SU-DHL-6 (cell line): ENCODE data around the gene POLR3GL.

Experiments used
- CTCF ChIP-seq: fragments of 200-600 bp; sonication (generic); IDR thresholded peaks from one replicate; pipeline ENCODE4 v1.5.1; 2017; ENCODE audit warnings: antibody characterized with exemption, mild to moderate bottlenecking, low read length, moderate library complexity; ENCODE audit not compliant: insufficient read depth, poor library complexity, severe bottlenecking
- EZH2phosphoT487 ChIP-seq: fragments of 200-600 bp; sonication (generic), shearing (Covaris generic); conservative IDR thresholded peaks from 2 replicates; pipeline ENCODE4 v1.6.1; 2018; ENCODE audit warnings: mild to moderate bottlenecking, antibody characterized with exemption, low read length, moderate library complexity, mixed read lengths

DNA sequence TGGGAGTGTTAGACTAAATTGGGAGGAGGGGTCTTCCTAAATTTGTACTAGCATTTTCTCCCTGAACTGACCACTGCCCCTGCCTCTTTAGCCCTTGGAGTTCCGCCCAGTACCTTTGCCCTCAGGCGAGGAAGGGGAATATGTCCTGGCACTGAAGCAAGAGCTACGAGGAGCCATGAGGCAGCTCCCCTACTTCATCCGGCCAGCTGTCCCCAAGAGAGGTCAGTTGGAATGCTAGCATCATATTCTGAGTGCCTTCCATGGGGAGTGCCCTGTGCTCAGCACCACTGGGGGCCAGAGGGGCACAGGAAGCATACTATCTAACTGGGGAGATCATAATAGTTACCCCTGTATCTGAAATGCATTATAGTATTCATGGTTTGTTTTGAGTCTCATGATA, 10.7 kb downstream of the POLR3GL start:
- TF ChIP-seq CTCF (no peak), EZH2phosphoT487 (no peak)
